Mesenchymal stem cell (in vitro differentiated cells and primary cell): ENCODE results near the gene DYNLT1.
"Not testable (repeated sequence)": the region's sequence is repeated elsewhere in the genome, so short reads cannot be mapped to it uniquely, and the experiment has no call there.

ENCODE experiments used
- DNase-seq: peaks from one replicate; pipeline ENCODE4 v3.0.0-alpha.2; 2013
- H2AFZ ChIP-seq: one replicate; pipeline ENCODE4 v1.6.1; 2013; ENCODE audit warnings: low read depth, mild to moderate bottlenecking, control low read depth, inconsistent platforms, low read length, moderate library complexity
- H2AK5ac ChIP-seq: 2 replicates; pipeline ENCODE4 v1.6.1; 2013; ENCODE audit warnings: low read length, moderate library complexity, mild to moderate bottlenecking, inconsistent platforms; ENCODE audit not compliant: severe bottlenecking
- H2BK120ac ChIP-seq: one replicate; pipeline ENCODE4 v1.6.1; 2013; ENCODE audit warnings: low read depth, mild to moderate bottlenecking, inconsistent platforms, low read length, moderate library complexity
- H2BK12ac ChIP-seq, 2 experiments: one replicate each; pipeline ENCODE4 v1.6.1; 2013; ENCODE audit warnings: inconsistent platforms in 2 of 2, low read length in 2 of 2, mild to moderate bottlenecking in 2 of 2, moderate library complexity in 2 of 2, control low read depth in 1 of 2
- H2BK15ac ChIP-seq: one replicate; pipeline ENCODE4 v1.6.1; 2013; ENCODE audit warnings: mild to moderate bottlenecking, low read depth, inconsistent platforms; ENCODE audit not compliant: poor library complexity, severe bottlenecking
- H2BK5ac ChIP-seq: 2 replicates; pipeline ENCODE4 v1.6.1; 2013; ENCODE audit warnings: low read depth, mild to moderate bottlenecking, low read length, control low read depth, inconsistent platforms; ENCODE audit not compliant: poor library complexity, severe bottlenecking
- H3K14ac ChIP-seq, 2 experiments: one replicate each; pipeline ENCODE4 v1.6.1; 2013; ENCODE audit warnings: inconsistent platforms in 2 of 2, low read length in 2 of 2, control low read depth in 1 of 2, mild to moderate bottlenecking in 1 of 2, moderate library complexity in 1 of 2
- H3K18ac ChIP-seq, 2 experiments: one replicate each; pipeline ENCODE4 v1.6.1; 2013; ENCODE audit warnings: inconsistent platforms in 2 of 2, low read length in 2 of 2, control low read depth in 1 of 2, low read depth in 1 of 2, mild to moderate bottlenecking in 1 of 2
- H3K23ac ChIP-seq, 2 experiments: one replicate each; pipeline ENCODE4 v1.6.1; 2013; ENCODE audit warnings: inconsistent platforms in 2 of 2, low read length in 2 of 2, mild to moderate bottlenecking in 2 of 2, moderate library complexity in 2 of 2, control low read depth in 1 of 2
- H3K27ac ChIP-seq: 2 replicates; pipeline ENCODE4 v1.5.1; 2013; ENCODE audit warnings: mild to moderate bottlenecking, moderate library complexity, low read length, control low read depth, inconsistent platforms; ENCODE audit not compliant: poor library complexity, severe bottlenecking
- H3K27me3 ChIP-seq, 2 experiments: 2 replicates each; pipeline versions ENCODE4 v1.6.1 to v1.7.0; 2013; ENCODE audit warnings: low read length in 2 of 2, mild to moderate bottlenecking in 2 of 2, moderate library complexity in 2 of 2, control low read depth in 1 of 2, inconsistent platforms in 1 of 2; ENCODE audit not compliant: control insufficient read depth in 1 of 2, insufficient read depth in 1 of 2
- H3K36me3 ChIP-seq, 2 experiments: 2 replicates each; pipeline versions ENCODE4 v1.6.1 to v1.7.0; 2013; ENCODE audit warnings: low read length in 2 of 2, control low read depth in 1 of 2, inconsistent platforms in 1 of 2, low read depth in 1 of 2, mild to moderate bottlenecking in 1 of 2; ENCODE audit not compliant: insufficient read depth in 2 of 2, control insufficient read depth in 1 of 2
- H3K4ac ChIP-seq, 2 experiments: one replicate each; pipeline ENCODE4 v1.6.1; 2013; ENCODE audit warnings: inconsistent platforms in 2 of 2, low read length in 2 of 2, mild to moderate bottlenecking in 2 of 2, moderate library complexity in 2 of 2, control low read depth in 1 of 2, low read depth in 1 of 2
- H3K4me1 ChIP-seq: 2 replicates; pipeline ENCODE4 v1.6.1; 2013; ENCODE audit warnings: low read depth, low read length, control low read depth; ENCODE audit not compliant: control insufficient read depth, insufficient read depth
- H3K4me2 ChIP-seq: 2 replicates; pipeline ENCODE4 v1.6.1; 2013; ENCODE audit warnings: low read length, mild to moderate bottlenecking, inconsistent platforms; ENCODE audit not compliant: poor library complexity, severe bottlenecking
- H3K4me3 ChIP-seq, 2 experiments: 2 replicates each; pipeline versions ENCODE4 v1.5.1 to v1.7.0; 2013; ENCODE audit warnings: low read length in 2 of 2, mild to moderate bottlenecking in 2 of 2, control low read depth in 1 of 2, low read depth in 1 of 2; ENCODE audit not compliant: insufficient read depth in 1 of 2
- H3K79me1 ChIP-seq: replicated peaks from 2 replicates; pipeline ENCODE4 v1.6.1; 2013; ENCODE audit warnings: mild to moderate bottlenecking, control low read depth, low read length, inconsistent platforms; ENCODE audit not compliant: poor library complexity, severe bottlenecking
- H3K9ac ChIP-seq: 2 replicates; pipeline ENCODE4 v1.7.0; 2013; ENCODE audit warnings: mild to moderate bottlenecking, low read length, moderate library complexity
- H3K9me3 ChIP-seq: 2 replicates; pipeline ENCODE4 v1.7.0; 2013; ENCODE audit warnings: mild to moderate bottlenecking, low read length; ENCODE audit not compliant: control insufficient read depth
- H4K8ac ChIP-seq: one replicate; pipeline ENCODE4 v1.6.1; 2013; ENCODE audit warnings: inconsistent platforms, mild to moderate bottlenecking, low read length, moderate library complexity
- H4K91ac ChIP-seq: one replicate; pipeline ENCODE4 v1.6.1; 2013; ENCODE audit warnings: mild to moderate bottlenecking, low read length, inconsistent platforms
- WGBS: methylation state at CpG from one replicate; pipeline ENCODE4 v1.1.7; 2013; ENCODE audit warnings: mixed read lengths; 5-methylcytosine and 5-hydroxymethylcytosine counted together

DYNLT1 gene

GRCh38 chr6:158656986-158657385 lies 12.4 kb upstream of the DYNLT1 start:
- not testable (repeated sequence) for H3K79me1 ChIP-seq, H4K91ac ChIP-seq, H3K27ac ChIP-seq, H3K9ac ChIP-seq, H2BK120ac ChIP-seq, H3K9me3 ChIP-seq, H3K23ac ChIP-seq, H2AFZ ChIP-seq, H3K18ac ChIP-seq, H3K4me3 ChIP-seq, H2AK5ac ChIP-seq, H2BK5ac ChIP-seq, H2BK12ac ChIP-seq, H4K8ac ChIP-seq, H2BK15ac ChIP-seq, H3K14ac ChIP-seq, H3K36me3 ChIP-seq, H3K27me3 ChIP-seq, H3K4me2 ChIP-seq, H3K4ac ChIP-seq
- peaks cover 14% of the 10 kb centered on the region for H3K4me1 ChIP-seq
- WGBS: 45% methylated on average over 9 of the region's 9 CpGs
- DNase-seq: peak; percentile 64

GRCh38 chr6:158655569-158656450 lies 11.3 kb upstream of the DYNLT1 start:
- Histone ChIP-seq H3K18ac (peak overlapping the region; percentile 93 to 96), H3K4me2 (no peak overlapping the region), H3K27me3 (no peaks in the 10 kb centered on the region), H4K91ac (peak overlapping the region; percentile 94), H3K36me3 (no peaks in the 10 kb centered on the region), H3K27ac (no peak overlapping the region), H3K14ac (peak overlapping the region in 1 of 2 experiments; percentile 78), H3K4ac (peak overlapping the region; percentile 69 to 95), H2BK5ac (no peak overlapping the region), H3K23ac (peak overlapping the region in 1 of 2 experiments; percentile 27), H3K79me1 (no peaks in the 10 kb centered on the region), H2BK12ac (peak overlapping the region; percentile 55 to 100), H4K8ac (peak overlapping the region; percentile 87), H3K9me3 (no peaks in the 10 kb centered on the region), H2AK5ac (peak overlapping the region; percentile 2), H2BK15ac (peak overlapping the region; percentile 75), H2BK120ac (peak overlapping the region; percentile 64), H3K9ac (peak overlapping the region; percentile 70), H3K4me1 (peaks cover 14% of the 10 kb centered on the region), H2AFZ (no peak overlapping the region), H3K4me3 (no peak overlapping the region)
- peak; percentile 84 for DNase-seq
- 84% methylated on average over 22 of the region's 22 CpGs for WGBS

- 62% methylated on average over 9 of the region's 10 CpGs for WGBS
- H3K9ac ChIP-seq: peak overlapping the region; percentile 70
- H2BK5ac ChIP-seq: no peak overlapping the region
- H2BK15ac ChIP-seq: no peak overlapping the region
- H3K27me3 ChIP-seq: no peaks in the 10 kb centered on the region
- no peak overlapping the region for H4K91ac ChIP-seq
- no peak overlapping the region for H3K4me3 ChIP-seq
- H3K14ac ChIP-seq: no peak overlapping the region
- no peaks in the 10 kb centered on the region for H3K79me1 ChIP-seq
- no peak overlapping the region for H2BK120ac ChIP-seq
- peak overlapping the region in 1 of 2 experiments; percentile 81 for H2BK12ac ChIP-seq
- no peaks in the 10 kb centered on the region for H3K36me3 ChIP-seq
- peak overlapping the region; percentile 29 for H4K8ac ChIP-seq
- no peak overlapping the region for H2AFZ ChIP-seq
- H3K23ac ChIP-seq: no peak overlapping the region
- peak overlapping the region in 1 of 2 experiments; percentile 54 for H3K4ac ChIP-seq
- H3K27ac ChIP-seq: peak overlapping the region; percentile 3
- no peak overlapping the region for H3K4me2 ChIP-seq
- DNase-seq: peak; percentile 87
- no peaks in the 10 kb centered on the region for H3K9me3 ChIP-seq
- peaks cover 14% of the 10 kb centered on the region for H3K4me1 ChIP-seq
- no peak overlapping the region for H2AK5ac ChIP-seq
- H3K18ac ChIP-seq: peak overlapping the region in 1 of 2 experiments; percentile 7
Measured at GRCh38 chr6:158654960-158655489, 10.5 kb upstream of the DYNLT1 start.

- WGBS: 11% methylated on average over 4 of the region's 6 CpGs
- Histone ChIP-seq H3K4ac (peak overlapping the region; percentile 66 to 80), H3K36me3 (no peaks in the 10 kb centered on the region), H3K79me1 (no peaks in the 10 kb centered on the region), H4K8ac (peak overlapping the region; percentile 88), H3K9ac (peak overlapping the region; percentile 70), H3K27ac (peak overlapping the region; percentile 3), H2BK5ac (no peak overlapping the region), H3K18ac (peak overlapping the region; percentile 41 to 94), H3K4me2 (no peak overlapping the region), H3K27me3 (no peaks in the 10 kb centered on the region), H3K14ac (no peak overlapping the region), H2BK15ac (no peak overlapping the region), H4K91ac (peak overlapping the region; percentile 83), H2BK120ac (peak overlapping the region; percentile 73), H3K4me3 (no peak overlapping the region), H3K23ac (no peak overlapping the region), H3K4me1 (peaks cover 15% of the 10 kb centered on the region), H3K9me3 (no peaks in the 10 kb centered on the region), H2AK5ac (no peak overlapping the region), H2AFZ (no peak overlapping the region), H2BK12ac (peak overlapping the region; percentile 88 to 98)
- peak; percentile 97 for DNase-seq
Measured at GRCh38 chr6:158654498-158654897, 10.0 kb upstream of the DYNLT1 start.
